Measurements from ENCODE around the gene CALML3. TPM values are rescaled to one million over a fixed set of nuclear protein-coding genes. Genes with fewer than 3 reads are reported as not detected.

CALML3 gene
- total RNA-seq, 1 donor from 2014 or later = not detected

GRCh38 chr10:5492929-5493576 lies 31.7 kb upstream of the CALML3 start:
- peaks cover 2% of the 10 kb centered on the region for H3K36me3 Mint-ChIP-seq (ENCODE audit: low read depth, unreplicated experiment)
- Histone ChIP-seq H3K4me2 (ENCODE audit: low read length) (no peak overlapping the region), H3K4me1 (ENCODE audit: insufficient read depth, low read length) (no peaks in the 10 kb centered on the region), H3K9ac (ENCODE audit: low read length) (no peak overlapping the region), H3K79me2 (ENCODE audit: insufficient read depth, low read length) (no peaks in the 10 kb centered on the region), H3K36me3 (ENCODE audit: insufficient read depth, low read length) (no peaks in the 10 kb centered on the region), H3K9me3 (ENCODE audit: insufficient read depth, low read depth, low read length) (peaks cover 3% of the 10 kb centered on the region), H4K20me1 (ENCODE audit: insufficient read depth, low read length) (no peaks in the 10 kb centered on the region), H3K4me3 (ENCODE audit: insufficient read depth, low read depth, low read length) (no peak overlapping the region), H3K27ac (ENCODE audit: low read depth, low read length) (no peak overlapping the region), H3K27me3 (ENCODE audit: insufficient read depth, low read length) (no peaks in the 10 kb centered on the region), H2AFZ (ENCODE audit: low read depth, low read length) (no peak overlapping the region)
- FAIRE-seq (no peak), DNase-seq (ENCODE audit: low read depth) (no peak)
- H3K27ac Mint-ChIP-seq (ENCODE audit: unreplicated experiment) = no peak overlapping the region
- peaks cover 10% of the 10 kb centered on the region for H3K9me3 Mint-ChIP-seq (ENCODE audit: unreplicated experiment)
- H3K4me1 Mint-ChIP-seq (ENCODE audit: low read depth, unreplicated experiment) = no peaks in the 10 kb centered on the region
- peaks cover 40% of the 10 kb centered on the region for H3K27me3 Mint-ChIP-seq (ENCODE audit: low read depth, unreplicated experiment)
- TF ChIP-seq EZH2 (IDR thresholded peaks at IDR 0.05; ENCODE audit: insufficient read depth, low read length) (no peak), CTCF (IDR thresholded peaks at IDR 0.05; ENCODE audit: insufficient read depth, low read depth, low read length) (no peak)
- no peak overlapping the region for H3K4me3 Mint-ChIP-seq (ENCODE audit: unreplicated experiment)

- H3K4me1 ChIP-seq (ENCODE audit: insufficient read depth, low read length) = no peaks in the 10 kb centered on the region
- Mint-ChIP-seq H3K27me3 (ENCODE audit: low read depth, unreplicated experiment) (peaks cover 38% of the 10 kb centered on the region), H3K4me1 (ENCODE audit: low read depth, unreplicated experiment) (no peaks in the 10 kb centered on the region), H3K9me3 (ENCODE audit: unreplicated experiment) (peaks cover 10% of the 10 kb centered on the region), H3K4me3 (ENCODE audit: unreplicated experiment) (no peak overlapping the region), H3K36me3 (ENCODE audit: low read depth, unreplicated experiment) (peaks cover 2% of the 10 kb centered on the region), H3K27ac (ENCODE audit: unreplicated experiment) (no peak overlapping the region)
- FAIRE-seq (no peak), DNase-seq (ENCODE audit: low read depth) (no peak)
- H3K27me3 ChIP-seq (ENCODE audit: insufficient read depth, low read length) = no peaks in the 10 kb centered on the region
- no peak overlapping the region for H2AFZ ChIP-seq (ENCODE audit: low read depth, low read length)
- H3K9ac ChIP-seq (ENCODE audit: low read length) = no peak overlapping the region
- H3K9me3 ChIP-seq (ENCODE audit: insufficient read depth, low read depth, low read length) = peaks cover 3% of the 10 kb centered on the region
- no peak overlapping the region for H3K27ac ChIP-seq (ENCODE audit: low read depth, low read length)
- TF ChIP-seq CTCF (IDR thresholded peaks at IDR 0.05; ENCODE audit: insufficient read depth, low read depth, low read length) (no peak), EZH2 (IDR thresholded peaks at IDR 0.05; ENCODE audit: insufficient read depth, low read length) (no peak)
- H3K4me2 ChIP-seq (ENCODE audit: low read length) = no peak overlapping the region
- no peaks in the 10 kb centered on the region for H3K36me3 ChIP-seq (ENCODE audit: insufficient read depth, low read length)
- no peaks in the 10 kb centered on the region for H3K79me2 ChIP-seq (ENCODE audit: insufficient read depth, low read length)
- no peaks in the 10 kb centered on the region for H4K20me1 ChIP-seq (ENCODE audit: insufficient read depth, low read length)
- no peak overlapping the region for H3K4me3 ChIP-seq (ENCODE audit: insufficient read depth, low read depth, low read length)
These were observed 31.1 kb upstream of the CALML3 start for GRCh38 chr10:5493691-5494090.

- no peak overlapping the region for H3K27ac Mint-ChIP-seq (ENCODE audit: unreplicated experiment)
- H3K36me3 Mint-ChIP-seq (ENCODE audit: low read depth, unreplicated experiment) = peaks cover 2% of the 10 kb centered on the region
- H3K27me3 Mint-ChIP-seq (ENCODE audit: low read depth, unreplicated experiment) = peaks cover 29% of the 10 kb centered on the region
- Histone ChIP-seq H3K79me2 (ENCODE audit: insufficient read depth, low read length) (no peaks in the 10 kb centered on the region), H3K4me1 (ENCODE audit: insufficient read depth, low read length) (no peaks in the 10 kb centered on the region), H3K36me3 (ENCODE audit: insufficient read depth, low read length) (no peaks in the 10 kb centered on the region), H2AFZ (ENCODE audit: low read depth, low read length) (no peak overlapping the region), H4K20me1 (ENCODE audit: insufficient read depth, low read length) (no peaks in the 10 kb centered on the region), H3K4me3 (ENCODE audit: insufficient read depth, low read depth, low read length) (no peak overlapping the region), H3K9me3 (ENCODE audit: insufficient read depth, low read depth, low read length) (peaks cover 3% of the 10 kb centered on the region), H3K4me2 (ENCODE audit: low read length) (no peak overlapping the region), H3K27ac (ENCODE audit: low read depth, low read length) (no peak overlapping the region), H3K9ac (ENCODE audit: low read length) (no peak overlapping the region), H3K27me3 (ENCODE audit: insufficient read depth, low read length) (no peaks in the 10 kb centered on the region)
- TF ChIP-seq CTCF (IDR thresholded peaks at IDR 0.05; ENCODE audit: insufficient read depth, low read depth, low read length) = no peak
- no peak for TF ChIP-seq EZH2 (IDR thresholded peaks at IDR 0.05; ENCODE audit: insufficient read depth, low read length)
- peaks cover 10% of the 10 kb centered on the region for H3K9me3 Mint-ChIP-seq (ENCODE audit: unreplicated experiment)
- DNase-seq (ENCODE audit: low read depth) (no peak), FAIRE-seq (no peak)
- no peak overlapping the region for H3K4me3 Mint-ChIP-seq (ENCODE audit: unreplicated experiment)
- no peaks in the 10 kb centered on the region for H3K4me1 Mint-ChIP-seq (ENCODE audit: low read depth, unreplicated experiment)
These were observed 30.1 kb upstream of the CALML3 start for GRCh38 chr10:5494611-5495010.
